ENCODE results near the gene EFTUD2. TPM values are rescaled to one million over a fixed set of nuclear protein-coding genes. Genes with fewer than 3 reads are reported as not detected.

EFTUD2 gene
- total RNA-seq, 1 donor from 2014 or later, result 102 TPM

- H3K36me3 Mint-ChIP-seq (ENCODE audit: unreplicated experiment), result peaks cover 18% of the 10 kb centered on the region
- no peak overlapping the region for H3K27ac Mint-ChIP-seq (ENCODE audit: unreplicated experiment)
- no peaks in the 10 kb centered on the region for H3K27me3 Mint-ChIP-seq (ENCODE audit: unreplicated experiment)
- H3K9me3 Mint-ChIP-seq (ENCODE audit: unreplicated experiment), result no peaks in the 10 kb centered on the region
- no peak overlapping the region for H3K4me3 Mint-ChIP-seq (ENCODE audit: unreplicated experiment)
- no peak for DNase-seq (ENCODE audit: extremely low spot score, unreplicated experiment)
- peaks cover 10% of the 10 kb centered on the region for H3K4me1 Mint-ChIP-seq (ENCODE audit: unreplicated experiment)
- no peak for TF ChIP-seq CTCF (IDR thresholded peaks at IDR 0.05)
Observed at GRCh38 chr17:44894642-44895041, 4.6 kb downstream of the EFTUD2 start.

GRCh38 chr17:44892250-44892649, 7.0 kb downstream of the EFTUD2 start:
- TF ChIP-seq CTCF (IDR thresholded peaks at IDR 0.05), result no peak
- Mint-ChIP-seq H3K27me3 (ENCODE audit: unreplicated experiment) (no peaks in the 10 kb centered on the region), H3K4me1 (ENCODE audit: unreplicated experiment) (peaks cover 1% of the 10 kb centered on the region), H3K4me3 (ENCODE audit: unreplicated experiment) (no peak overlapping the region), H3K27ac (ENCODE audit: unreplicated experiment) (no peak overlapping the region), H3K9me3 (ENCODE audit: unreplicated experiment) (no peaks in the 10 kb centered on the region), H3K36me3 (ENCODE audit: unreplicated experiment) (peaks cover 18% of the 10 kb centered on the region)
- DNase-seq (ENCODE audit: extremely low spot score, unreplicated experiment), result no peak

GRCh38 chr17:44889003-44889402, 10.2 kb downstream of the EFTUD2 start:
- H3K4me1 Mint-ChIP-seq (ENCODE audit: unreplicated experiment), result no peaks in the 10 kb centered on the region
- no peak for TF ChIP-seq CTCF (IDR thresholded peaks at IDR 0.05)
- no peak overlapping the region for H3K4me3 Mint-ChIP-seq (ENCODE audit: unreplicated experiment)
- no peaks in the 10 kb centered on the region for H3K9me3 Mint-ChIP-seq (ENCODE audit: unreplicated experiment)
- H3K36me3 Mint-ChIP-seq (ENCODE audit: unreplicated experiment), result peaks cover 24% of the 10 kb centered on the region
- no peak for DNase-seq (ENCODE audit: extremely low spot score, unreplicated experiment)
- no peaks in the 10 kb centered on the region for H3K27me3 Mint-ChIP-seq (ENCODE audit: unreplicated experiment)
- no peak overlapping the region for H3K27ac Mint-ChIP-seq (ENCODE audit: unreplicated experiment)

GRCh38 chr17:44887971-44888954, 11.0 kb downstream of the EFTUD2 start:
- H3K27ac Mint-ChIP-seq (ENCODE audit: unreplicated experiment), result no peak overlapping the region
- no peaks in the 10 kb centered on the region for H3K9me3 Mint-ChIP-seq (ENCODE audit: unreplicated experiment)
- no peak overlapping the region for H3K4me3 Mint-ChIP-seq (ENCODE audit: unreplicated experiment)
- DNase-seq (ENCODE audit: extremely low spot score, unreplicated experiment), result no peak
- peaks cover 26% of the 10 kb centered on the region for H3K36me3 Mint-ChIP-seq (ENCODE audit: unreplicated experiment)
- TF ChIP-seq CTCF (IDR thresholded peaks at IDR 0.05), result no peak
- H3K27me3 Mint-ChIP-seq (ENCODE audit: unreplicated experiment), result no peaks in the 10 kb centered on the region
- H3K4me1 Mint-ChIP-seq (ENCODE audit: unreplicated experiment), result no peaks in the 10 kb centered on the region

- TF ChIP-seq CTCF (IDR thresholded peaks at IDR 0.05), result no peak
- H3K27ac Mint-ChIP-seq (ENCODE audit: unreplicated experiment), result no peak overlapping the region
- no peaks in the 10 kb centered on the region for H3K4me1 Mint-ChIP-seq (ENCODE audit: unreplicated experiment)
- H3K9me3 Mint-ChIP-seq (ENCODE audit: unreplicated experiment), result no peaks in the 10 kb centered on the region
- no peak for DNase-seq (ENCODE audit: extremely low spot score, unreplicated experiment)
- peaks cover 31% of the 10 kb centered on the region for H3K36me3 Mint-ChIP-seq (ENCODE audit: unreplicated experiment)
- H3K4me3 Mint-ChIP-seq (ENCODE audit: unreplicated experiment), result no peak overlapping the region
- H3K27me3 Mint-ChIP-seq (ENCODE audit: unreplicated experiment), result no peaks in the 10 kb centered on the region
Observed at GRCh38 chr17:44887016-44887415, 12.2 kb downstream of the EFTUD2 start.

Data from osteocyte (in vitro differentiated cells).